ENCODE data around the gene RIGI.

RIGI gene

GRCh38 chr9:32570262-32570661 is 44.3 kb upstream of the RIGI start:
- Mint-ChIP-seq H3K27me3 (ENCODE audit: low read depth) (no peaks in the 10 kb centered on the region), H3K27ac (no peak overlapping the region), H3K4me1 (peaks cover 17% of the 10 kb centered on the region), H3K4me3 (peak overlapping the region in 1 of 3 experiments; percentile 8), H3K9me3 (no peaks in the 10 kb centered on the region), H3K36me3 (ENCODE audit: low read depth) (peaks cover 29% of the 10 kb centered on the region)
- TF ChIP-seq CTCF (IDR thresholded peaks at IDR 0.05; ENCODE audit: unreplicated experiment in 3 of 3), result no peak

GRCh38 chr9:32566770-32567169 is 40.8 kb upstream of the RIGI start:
- Mint-ChIP-seq H3K27ac (no peak overlapping the region), H3K27me3 (ENCODE audit: low read depth) (no peaks in the 10 kb centered on the region), H3K36me3 (ENCODE audit: low read depth) (peaks cover 29% of the 10 kb centered on the region), H3K4me3 (no peak overlapping the region), H3K4me1 (peaks cover 4% of the 10 kb centered on the region), H3K9me3 (no peaks in the 10 kb centered on the region)
- TF ChIP-seq CTCF (IDR thresholded peaks at IDR 0.05; ENCODE audit: unreplicated experiment in 3 of 3), result no peak

- Mint-ChIP-seq H3K36me3 (ENCODE audit: low read depth) (peaks cover 29% of the 10 kb centered on the region), H3K4me1 (no peaks in the 10 kb centered on the region), H3K9me3 (no peaks in the 10 kb centered on the region), H3K27me3 (ENCODE audit: low read depth) (no peaks in the 10 kb centered on the region), H3K4me3 (no peak overlapping the region), H3K27ac (no peak overlapping the region)
- TF ChIP-seq CTCF (IDR thresholded peaks at IDR 0.05; ENCODE audit: unreplicated experiment in 3 of 3), result no peak
Measured at GRCh38 chr9:32565967-32566366, 40.0 kb upstream of the RIGI start.

- Mint-ChIP-seq H3K9me3 (no peaks in the 10 kb centered on the region), H3K4me3 (no peak overlapping the region), H3K4me1 (no peaks in the 10 kb centered on the region), H3K27ac (no peak overlapping the region), H3K27me3 (ENCODE audit: low read depth) (no peaks in the 10 kb centered on the region), H3K36me3 (ENCODE audit: low read depth) (peaks cover 13% of the 10 kb centered on the region)
- TF ChIP-seq CTCF (IDR thresholded peaks at IDR 0.05; ENCODE audit: unreplicated experiment in 3 of 3), result no peak
Measured at GRCh38 chr9:32558408-32558934, 32.5 kb upstream of the RIGI start.

GRCh38 chr9:32554591-32554990 is 28.6 kb upstream of the RIGI start:
- H3K27ac Mint-ChIP-seq, result no peak overlapping the region
- peaks cover 8% of the 10 kb centered on the region for H3K4me1 Mint-ChIP-seq
- peaks cover 20% of the 10 kb centered on the region for H3K36me3 Mint-ChIP-seq (ENCODE audit: low read depth)
- no peaks in the 10 kb centered on the region for H3K27me3 Mint-ChIP-seq (ENCODE audit: low read depth)
- no peaks in the 10 kb centered on the region for H3K9me3 Mint-ChIP-seq
- no peak for TF ChIP-seq CTCF (IDR thresholded peaks at IDR 0.05; ENCODE audit: unreplicated experiment in 3 of 3)
- H3K4me3 Mint-ChIP-seq, result no peak overlapping the region

GRCh38 chr9:32554107-32554506 is 28.1 kb upstream of the RIGI start:
- no peaks in the 10 kb centered on the region for H3K9me3 Mint-ChIP-seq

More at GRCh38 chr9:32554107-32554506, 28.1 kb upstream of the RIGI start:
- H3K4me3 Mint-ChIP-seq, result peak overlapping the region; percentile 61 to 70 (median 68)
- H3K27ac Mint-ChIP-seq, result no peak overlapping the region
- H3K4me1 Mint-ChIP-seq, result peaks cover 12% of the 10 kb centered on the region
- TF ChIP-seq CTCF (IDR thresholded peaks at IDR 0.05; ENCODE audit: unreplicated experiment in 3 of 3), result no peak
- H3K27me3 Mint-ChIP-seq (ENCODE audit: low read depth), result no peaks in the 10 kb centered on the region
- H3K36me3 Mint-ChIP-seq (ENCODE audit: low read depth), result peaks cover 20% of the 10 kb centered on the region

Data from nephron (organoid).